GM23248 (cell line): ENCODE results near the gene MOSPD3.

Experiments
- EZH2 ChIP-seq: fragments of 200-600 bp; sonication (generic); IDR thresholded peaks from 2 replicates; pipeline ENCODE4 v1.6.1; 2018; ENCODE audit warnings: antibody characterized with exemption, mild to moderate bottlenecking; ENCODE audit not compliant: insufficient read depth, poor library complexity, severe bottlenecking
- EZH2phosphoT487 ChIP-seq: fragments of 200-600 bp; sonication (generic); IDR thresholded peaks from 2 replicates; pipeline ENCODE4 v1.6.1; 2018; ENCODE audit warnings: antibody characterized with exemption, moderate library complexity, mild to moderate bottlenecking, low read depth; ENCODE audit not compliant: insufficient read depth

DNA sequence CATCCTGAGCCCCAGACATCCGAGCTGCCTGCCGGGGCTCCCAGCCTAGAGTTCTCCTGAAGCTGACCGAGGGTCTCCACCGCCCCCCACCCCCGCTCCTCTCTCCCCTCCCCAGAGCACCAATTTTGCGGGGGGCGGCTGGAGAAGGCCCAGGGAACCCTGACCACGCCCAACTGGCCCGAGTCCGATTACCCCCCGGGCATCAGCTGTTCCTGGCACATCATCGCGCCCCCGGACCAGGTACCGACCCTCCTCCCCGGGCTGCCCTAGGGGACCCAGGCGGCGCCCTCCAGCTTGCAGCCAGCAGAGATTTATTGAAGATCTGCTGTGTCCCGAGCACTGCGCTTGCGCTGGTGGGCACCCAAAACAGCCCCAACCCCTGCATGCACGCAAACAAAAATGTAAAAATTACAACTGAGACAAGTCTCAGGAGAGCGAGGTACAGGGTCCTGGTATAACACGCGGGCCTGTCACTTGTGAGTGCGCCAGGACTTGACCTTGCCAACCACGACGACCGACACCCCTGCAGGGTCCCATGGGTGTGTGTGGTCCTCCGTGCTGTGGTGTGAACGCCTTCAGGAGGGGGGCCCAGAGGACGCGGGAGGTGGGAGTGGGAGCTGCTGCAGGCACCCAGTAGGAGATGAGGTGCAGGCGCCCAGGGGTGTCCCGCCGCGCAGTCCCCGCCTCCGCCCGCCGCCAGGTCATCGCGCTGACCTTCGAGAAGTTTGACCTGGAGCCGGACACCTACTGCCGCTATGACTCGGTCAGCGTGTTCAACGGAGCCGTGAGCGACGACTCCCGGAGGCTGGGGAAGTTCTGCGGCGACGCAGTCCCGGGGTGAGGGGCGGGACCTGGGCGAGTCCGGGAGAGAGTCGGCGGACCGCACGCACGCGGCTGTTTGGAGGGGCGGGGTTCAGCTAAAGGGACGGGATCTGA lies 7.1 kb upstream of the MOSPD3 start:
- TF ChIP-seq EZH2: no peak
- TF ChIP-seq EZH2phosphoT487: no peak
